ENCODE measurements around the gene CFTR.

- TF ChIP-seq CTCF (IDR thresholded peaks at IDR 0.05), result no peak
- no peak for TF ChIP-seq POLR2A (IDR thresholded peaks at IDR 0.05)
These were observed 44.3 kb upstream of the CFTR start for GRCh38 chr7:117435475-117436043.
